NCI-H345 treated with DMSO at 0.1 percent for 48 hours (cell line): ENCODE measurements around the gene UQCC5.

Experiments used
- DNase-seq: peaks from one replicate; lab custom pipeline; 2025; ENCODE audit not compliant: unreplicated experiment; lab: John Stamatoyannopoulos, UW

Gene UQCC5

GRCh38 chr3:52558436-52558835 lies 22.0 kb downstream of the UQCC5 start:
- no peak for DNase-seq

- no peak for DNase-seq
Measured at GRCh38 chr3:52561028-52561747, 24.8 kb downstream of the UQCC5 start.

- DNase-seq: no peak
Measured at GRCh38 chr3:52563984-52564383, 27.6 kb downstream of the UQCC5 start.

- no peak for DNase-seq
Measured at GRCh38 chr3:52568069-52568468, 31.7 kb downstream of the UQCC5 start.

GRCh38 chr3:52570076-52570475 lies 33.7 kb downstream of the UQCC5 start:
- no peak for DNase-seq

- DNase-seq: no peak
Measured at GRCh38 chr3:52572221-52572620, 35.8 kb downstream of the UQCC5 start.

- DNase-seq: no peak
Measured at GRCh38 chr3:52574056-52574965, 37.9 kb downstream of the UQCC5 start.
